Activated naive CD8-positive, alpha-beta T cell treated with anti-CD3 and anti-CD28 coated beads, Interleukin-2, amount 10 ng/mL, durations not matched to agents 7 days and 5 days (primary cell): ENCODE measurements around the gene CBX3. TPM values are rescaled to one million over a fixed set of nuclear protein-coding genes. Genes with fewer than 3 reads are reported as not detected.
A peak's percentile ranks its signal among the peaks of the same experiment; 100 is the strongest.
"Not testable (repeated sequence)": the region's sequence is repeated elsewhere in the genome, so short reads cannot be mapped to it uniquely, and the experiment has no call there.

Experiments used
- ATAC-seq: fragments of 150-1000 bp; cut with Tn5 transposase; one replicate; pipeline ENCODE4 v1.10.0; 2021; ENCODE audit warnings: low read depth, moderate library complexity
- POLR2A ChIA-PET: fragments of 350-600 bp; sonication (Branson Sonifier 250); formaldehyde crosslinking; loops from one replicate; lab custom pipeline; 2021; ENCODE audit warnings: antibody characterized with exemption; lab: Charles Lee
- DNase-seq: peaks from one replicate; pipeline ENCODE4 v3.0.0; 2021
- H3K27ac Mint-ChIP-seq: one replicate; pipeline ENCODE4 v1.8.0; 2022; ENCODE audit warnings: mild to moderate bottlenecking, mixed read lengths
- H3K27me3 Mint-ChIP-seq: one replicate; pipeline ENCODE4 v1.8.0; 2022; ENCODE audit warnings: mild to moderate bottlenecking, moderate library complexity, mixed read lengths
- H3K36me3 Mint-ChIP-seq: one replicate; pipeline ENCODE4 v1.8.0; 2021; ENCODE audit warnings: mild to moderate bottlenecking, mixed read lengths
- H3K4me1 Mint-ChIP-seq: one replicate; pipeline ENCODE4 v1.8.0; 2021; ENCODE audit warnings: mixed read lengths
- H3K4me3 Mint-ChIP-seq: one replicate; pipeline ENCODE4 v1.8.0; 2022; ENCODE audit warnings: mild to moderate bottlenecking, moderate library complexity, mixed read lengths
- H3K9me3 Mint-ChIP-seq: one replicate; pipeline ENCODE4 v1.8.0; 2021; ENCODE audit warnings: mixed read lengths
- total RNA-seq, 2 experiments: library from RNA; stranded (reverse); gene quantifications; one replicate each; pipeline ENCODE4 v1.2.3, GENCODE V29; 2021

The CBX3 gene
- total RNA-seq = 100 to 1,000 TPM; 227 to 235 TPM

DNA sequence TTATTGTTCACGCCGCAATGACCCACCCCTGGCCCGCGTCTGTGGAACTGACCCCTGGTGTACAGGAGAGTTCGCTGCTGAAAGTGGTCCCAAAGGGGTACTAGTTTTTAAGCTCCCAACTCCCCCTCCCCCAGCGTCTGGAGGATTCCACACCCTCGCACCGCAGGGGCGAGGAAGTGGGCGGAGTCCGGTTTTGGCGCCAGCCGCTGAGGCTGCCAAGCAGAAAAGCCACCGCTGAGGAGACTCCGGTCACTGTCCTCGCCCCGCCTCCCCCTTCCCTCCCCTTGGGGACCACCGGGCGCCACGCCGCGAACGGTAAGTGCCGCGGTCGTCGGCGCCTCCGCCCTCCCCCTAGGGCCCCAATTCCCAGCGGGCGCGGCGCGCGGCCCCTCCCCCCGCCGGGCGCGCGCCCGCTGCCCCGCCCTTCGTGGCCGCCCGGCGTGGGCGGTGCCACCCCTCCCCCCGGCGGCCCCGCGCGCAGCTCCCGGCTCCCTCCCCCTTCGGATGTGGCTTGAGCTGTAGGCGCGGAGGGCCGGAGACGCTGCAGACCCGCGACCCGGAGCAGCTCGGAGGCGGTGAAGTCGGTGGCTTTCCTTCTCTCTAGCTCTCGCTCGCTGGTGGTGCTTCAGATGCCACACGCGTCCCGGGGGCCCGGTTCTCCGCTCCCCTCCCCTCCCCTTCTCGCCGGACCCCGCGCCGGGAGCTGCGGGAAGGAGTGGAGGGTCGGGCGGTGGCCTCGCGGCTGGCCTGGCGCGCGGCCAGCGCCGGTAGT, at the start of gene CBX3:
TSS of gene CBX3 (plus strand) at position 499 of the 772 bp plus-strand sequence. CDS start 1,254 bp downstream, outside the sequence.
- Mint-ChIP-seq H3K4me3 (peak within 1 kb of the TSS; percentile 99), H3K27me3 (no peaks in the 10 kb centered on the region), H3K36me3 (peaks cover 60% of the 10 kb centered on the region), H3K4me1 (peaks cover 36% of the 10 kb centered on the region), H3K9me3 (no peaks in the 10 kb centered on the region), H3K27ac (peak within 1 kb of the TSS; percentile 99)
- DNase-seq (peak; percentile 94), ATAC-seq (peak; percentile 55)
- POLR2A ChIA-PET = interaction anchor here (0.6 to 7.2 kb wide), 22 partner anchors 9 to 1539 kb away, joined by 3 to 107 read pairs (median 6); partner anchors contain the start of gene NFE2L3

DNA sequence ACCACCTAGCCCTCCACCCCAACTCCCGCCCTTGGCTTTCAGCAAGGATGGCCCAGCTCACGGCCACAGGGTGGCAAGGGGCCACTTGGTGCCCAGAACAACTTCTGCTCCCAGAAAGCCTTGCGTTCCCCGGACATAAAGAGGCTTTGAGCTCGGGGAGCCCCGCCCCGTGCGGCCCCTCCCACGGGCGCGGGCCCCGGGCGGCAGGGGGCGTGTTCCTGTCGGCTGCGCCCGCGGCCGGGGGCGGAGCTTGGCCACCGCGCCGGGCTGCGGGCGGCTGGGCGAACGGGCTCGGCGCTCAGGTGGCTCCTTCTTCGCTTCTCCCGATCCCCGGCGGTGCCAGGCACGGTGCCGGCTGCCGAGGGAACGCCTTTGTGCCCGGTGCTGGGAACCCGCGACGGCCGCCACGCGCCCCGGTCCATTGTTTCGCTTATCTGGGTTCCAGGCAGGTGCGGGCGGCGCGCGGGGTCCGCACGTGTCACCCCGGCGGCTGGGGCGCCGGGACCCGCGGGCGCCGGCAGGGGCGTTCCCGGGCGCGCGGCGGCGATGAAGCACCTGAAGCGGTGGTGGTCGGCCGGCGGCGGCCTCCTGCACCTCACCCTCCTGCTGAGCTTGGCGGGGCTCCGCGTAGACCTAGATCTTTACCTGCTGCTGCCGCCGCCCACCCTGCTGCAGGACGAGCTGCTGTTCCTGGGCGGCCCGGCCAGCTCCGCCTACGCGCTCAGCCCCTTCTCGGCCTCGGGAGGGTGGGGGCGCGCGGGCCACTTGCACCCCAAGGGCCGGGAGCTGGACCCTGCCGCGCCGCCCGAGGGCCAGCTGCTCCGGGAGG, 49.4 kb upstream of the CBX3 start, which contains the start of gene NFE2L3:
TSS of gene NFE2L3 (plus strand) at position 246 of the 829 bp plus-strand sequence. CDS start at position 547, 301 bp downstream.
- Mint-ChIP-seq H3K4me1 (peaks cover 50% of the 10 kb centered on the region), H3K27ac (peak within 1 kb of the TSS; percentile 93), H3K27me3 (no peaks in the 10 kb centered on the region), H3K9me3 (peaks cover 1% of the 10 kb centered on the region), H3K4me3 (peak within 1 kb of the TSS; percentile 96), H3K36me3 (no peaks in the 10 kb centered on the region)
- ATAC-seq (peak; percentile 70), DNase-seq (peak; percentile 93)
- POLR2A ChIA-PET = interaction anchor here (0.6 to 2.7 kb wide), 21 partner anchors 9 to 257 kb away, joined by 3 to 47 read pairs (median 7); partner anchors contain the start of genes CBX3 and HNRNPA2B1

DNA sequence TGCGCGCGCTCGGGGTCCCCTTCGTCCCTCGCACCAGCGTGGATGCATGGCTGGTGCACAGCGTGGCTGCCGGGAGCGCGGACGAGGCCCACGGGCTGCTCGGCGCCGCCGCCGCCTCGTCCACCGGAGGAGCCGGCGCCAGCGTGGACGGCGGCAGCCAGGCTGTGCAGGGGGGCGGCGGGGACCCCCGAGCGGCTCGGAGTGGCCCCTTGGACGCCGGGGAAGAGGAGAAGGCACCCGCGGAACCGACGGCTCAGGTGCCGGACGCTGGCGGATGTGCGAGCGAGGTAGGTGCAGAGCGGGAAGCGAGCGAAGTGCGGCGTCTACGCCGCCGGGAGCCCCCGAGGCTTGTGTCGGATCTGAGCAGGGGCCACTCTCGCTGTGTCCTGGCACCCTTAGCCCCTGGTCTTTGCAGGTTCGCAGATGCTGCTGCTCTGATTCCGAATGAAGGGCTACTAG, 48.7 kb upstream of the CBX3 start:
- DNase-seq (peak; percentile 72), ATAC-seq (peak; percentile 38)
- peak overlapping the region; percentile 92 for H3K4me3 Mint-ChIP-seq
- POLR2A ChIA-PET = interaction anchor here (1.1 to 2.7 kb wide), 12 partner anchors 8 to 60 kb away, joined by 3 to 47 read pairs (median 9); partner anchors contain the start of genes CBX3 and HNRNPA2B1
- H3K36me3 Mint-ChIP-seq, H3K27me3 Mint-ChIP-seq, H3K9me3 Mint-ChIP-seq: not testable (repeated sequence)
- H3K27ac Mint-ChIP-seq = peak overlapping the region; percentile 89
- H3K4me1 Mint-ChIP-seq = peaks cover 55% of the 10 kb centered on the region

DNA sequence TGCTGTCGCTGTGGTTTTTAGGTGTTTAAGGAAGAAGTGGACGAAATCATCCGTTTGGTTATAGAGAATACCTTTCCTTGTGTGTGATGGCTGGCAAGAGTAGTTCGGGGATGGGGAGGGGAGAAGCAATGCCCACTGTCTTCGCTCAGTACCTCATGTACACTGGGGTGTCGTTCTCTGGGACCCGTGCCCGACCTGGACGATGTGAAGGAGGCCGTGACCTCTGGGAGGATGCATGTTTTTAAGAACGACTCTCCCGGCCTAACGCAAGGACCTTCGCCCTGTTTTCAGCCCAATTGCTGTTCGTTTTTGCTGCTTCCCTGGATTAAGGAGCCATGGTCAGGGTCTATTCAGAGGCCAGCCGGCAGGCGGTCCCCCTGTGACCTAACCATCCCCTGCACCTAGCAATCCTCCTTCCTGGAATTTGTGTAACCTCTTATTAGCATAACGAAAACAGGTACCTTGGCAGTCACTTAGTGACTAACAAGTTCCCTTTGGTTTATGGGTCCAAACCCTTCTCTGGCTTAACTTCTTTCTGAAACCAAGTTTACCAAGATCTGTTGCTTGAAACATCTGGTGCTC, 48.2 kb upstream of the CBX3 start:
- Mint-ChIP-seq H3K4me3 (peak overlapping the region; percentile 92), H3K9me3 (no peaks in the 10 kb centered on the region), H3K27ac (peak overlapping the region; percentile 89), H3K36me3 (no peaks in the 10 kb centered on the region), H3K27me3 (no peaks in the 10 kb centered on the region), H3K4me1 (peaks cover 60% of the 10 kb centered on the region)
- no peak for ATAC-seq
- no peak for DNase-seq
- POLR2A ChIA-PET = interaction anchor here (1.9 to 2.2 kb wide), 2 partner anchors 44 to 55 kb away, joined by 15 to 18 read pairs; no protein-coding TSS in a partner anchor

DNA sequence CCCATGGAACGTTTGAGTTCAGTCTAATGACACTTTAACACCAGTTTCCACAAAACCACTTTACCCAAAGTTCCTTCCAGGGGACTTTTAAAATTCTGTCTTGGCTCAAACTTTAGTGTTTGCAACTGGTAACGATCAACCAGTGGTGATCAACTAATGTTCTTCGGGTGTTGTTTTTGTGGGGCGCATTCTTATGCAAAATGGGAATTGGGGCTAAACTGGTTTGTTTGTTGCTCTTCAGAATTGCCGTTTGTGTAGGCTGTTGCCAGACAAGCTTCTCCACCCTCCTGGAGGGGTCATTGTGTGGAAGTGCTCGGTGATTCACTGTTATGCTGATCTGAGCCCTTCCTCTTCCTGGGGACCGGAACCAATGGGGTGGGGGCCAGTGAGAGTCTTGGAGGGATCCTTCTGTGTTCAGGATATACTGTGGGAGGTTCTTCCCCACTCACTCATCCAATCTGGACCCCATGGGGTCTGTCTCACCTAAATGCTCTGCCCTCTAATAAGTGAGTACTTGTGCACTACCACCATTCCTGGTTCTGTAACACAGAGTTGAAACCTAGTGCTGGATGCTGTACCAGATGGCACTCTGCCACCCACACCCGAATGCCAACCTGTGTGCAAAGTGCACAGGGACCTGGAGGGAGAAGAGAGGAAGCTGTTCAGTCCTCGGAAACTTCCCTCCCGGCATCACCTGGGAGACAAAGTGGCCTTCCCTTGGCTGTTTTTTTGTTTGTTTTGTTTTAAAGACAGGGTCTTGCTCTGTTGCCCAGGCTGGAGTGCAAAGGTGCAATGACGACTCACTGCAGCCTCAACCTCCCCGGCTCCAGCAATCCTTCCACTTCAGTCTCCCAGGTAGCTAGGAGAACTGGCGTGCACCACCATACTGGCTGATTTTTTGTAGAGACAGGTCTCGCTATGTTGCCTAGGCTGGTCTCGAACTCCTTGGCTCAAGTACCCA, 47.4 kb upstream of the CBX3 start:
- Mint-ChIP-seq H3K9me3 (no peaks in the 10 kb centered on the region), H3K36me3 (peaks cover 2% of the 10 kb centered on the region), H3K27ac (peak overlapping the region; percentile 89), H3K27me3 (no peaks in the 10 kb centered on the region), H3K4me1 (peaks cover 65% of the 10 kb centered on the region), H3K4me3 (peak overlapping the region; percentile 92)
- POLR2A ChIA-PET = interaction anchor here (1.2 to 4.4 kb wide), 3 partner anchors 13 to 44 kb away, joined by 7 to 32 read pairs (median 29); partner anchors contain the start of gene HNRNPA2B1
- ATAC-seq (no peak), DNase-seq (no peak)

DNA sequence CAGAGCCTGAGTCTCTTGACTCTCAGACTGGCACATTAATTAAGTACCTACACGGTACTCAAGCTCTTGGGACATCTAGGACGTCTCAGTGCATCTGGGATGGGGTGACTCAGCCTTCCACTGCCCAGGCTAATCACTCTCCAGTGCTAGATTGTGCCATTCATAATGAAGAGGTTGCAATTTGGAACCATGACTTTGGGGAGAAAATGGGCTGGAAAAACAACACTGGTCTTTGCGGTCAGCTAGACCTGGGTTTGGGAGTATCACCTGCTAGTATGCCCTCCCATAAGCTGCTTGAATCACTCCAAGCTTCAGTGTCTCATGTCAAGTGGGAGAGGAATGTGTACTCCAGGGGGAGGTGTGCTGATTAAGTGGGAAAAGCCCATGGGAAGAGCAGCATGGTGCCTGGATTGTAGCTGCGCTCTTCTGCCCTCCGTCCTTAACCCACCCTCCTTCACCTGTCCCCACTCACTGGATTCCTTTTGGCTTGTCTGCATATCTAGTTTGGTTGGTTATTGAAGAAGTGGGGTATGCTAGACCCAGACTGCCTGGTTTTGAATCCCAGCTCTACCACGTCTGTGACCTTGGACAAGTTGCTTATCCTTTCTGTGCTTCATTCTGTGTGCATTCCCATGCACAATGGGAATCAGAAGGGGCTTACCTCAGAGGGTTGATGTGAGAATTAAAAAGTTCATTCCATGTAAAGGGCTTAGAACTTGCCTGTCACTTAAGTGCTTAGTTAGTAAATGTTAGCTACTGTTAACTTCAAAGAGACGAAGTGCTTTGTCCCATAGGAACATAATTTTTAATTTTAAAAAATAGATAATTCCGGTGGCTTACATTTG, 45.8 kb upstream of the CBX3 start:
- Mint-ChIP-seq H3K4me3 (peak overlapping the region; percentile 73), H3K9me3 (no peaks in the 10 kb centered on the region), H3K4me1 (peaks cover 67% of the 10 kb centered on the region), H3K27ac (peak overlapping the region; percentile 84), H3K36me3 (peaks cover 6% of the 10 kb centered on the region), H3K27me3 (no peaks in the 10 kb centered on the region)
- ATAC-seq (no peak), DNase-seq (no peak)
- POLR2A ChIA-PET = interaction anchor here (0.9 to 4.4 kb wide), 6 partner anchors 11 to 46 kb away, joined by 3 to 32 read pairs (median 6); partner anchors contain the start of genes CBX3 and HNRNPA2B1

DNA sequence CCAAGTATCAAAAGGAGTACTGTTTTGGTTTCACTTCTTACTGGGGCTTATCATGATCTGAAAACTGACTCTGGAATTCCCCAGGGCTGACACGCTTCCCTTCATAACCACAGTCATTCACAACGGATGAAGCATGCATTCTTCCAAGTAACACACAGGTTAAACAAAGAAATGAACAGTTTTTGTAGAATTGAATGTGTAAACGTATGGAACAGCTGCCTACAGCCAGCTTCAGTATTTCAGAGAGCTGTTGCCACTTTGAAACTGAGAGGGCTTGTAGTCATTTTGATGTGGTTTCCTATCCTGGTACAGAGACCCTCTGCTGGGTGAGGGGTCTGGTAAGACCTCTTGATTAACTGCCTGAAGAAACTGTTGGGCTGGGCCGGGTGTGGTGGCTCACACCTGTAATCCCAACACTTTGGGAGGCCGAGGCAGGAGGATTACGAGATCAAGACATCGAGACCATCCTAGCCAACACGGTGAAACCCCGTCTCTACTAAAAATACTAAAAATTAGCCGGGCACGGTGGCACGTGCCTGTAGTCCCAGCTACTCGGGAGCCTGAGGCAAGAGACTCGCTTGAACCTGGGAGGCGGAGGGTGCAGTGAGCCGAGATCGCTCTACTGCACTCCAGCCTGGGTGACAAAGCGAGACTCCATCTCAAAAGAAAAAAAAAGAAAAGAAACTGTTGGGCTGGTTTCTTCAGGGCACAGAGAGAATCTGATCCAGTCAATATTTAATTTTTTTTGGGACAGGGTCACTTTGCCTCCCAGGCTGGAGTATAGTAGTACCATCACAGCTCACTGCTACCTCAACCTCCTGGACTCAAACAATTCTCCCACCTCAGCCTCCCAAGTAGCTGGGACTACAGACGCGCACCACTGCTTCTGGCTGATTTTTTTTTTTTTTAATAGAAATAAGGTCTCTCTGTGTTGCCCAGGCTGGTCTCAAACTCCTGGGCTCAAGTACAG, 44.8 kb upstream of the CBX3 start:
- peak overlapping the region; percentile 84 for H3K27ac Mint-ChIP-seq
- POLR2A ChIA-PET = interaction anchor here (0.9 to 4.4 kb wide), 7 partner anchors 10 to 45 kb away, joined by 3 to 32 read pairs (median 4); partner anchors contain the start of genes CBX3 and HNRNPA2B1
- peaks cover 6% of the 10 kb centered on the region for H3K36me3 Mint-ChIP-seq
- peak overlapping the region; percentile 73 for H3K4me3 Mint-ChIP-seq
- H3K27me3 Mint-ChIP-seq = no peaks in the 10 kb centered on the region
- no peak for DNase-seq
- ATAC-seq = no peak
- peaks cover 63% of the 10 kb centered on the region for H3K4me1 Mint-ChIP-seq
- H3K9me3 Mint-ChIP-seq = no peaks in the 10 kb centered on the region

DNA sequence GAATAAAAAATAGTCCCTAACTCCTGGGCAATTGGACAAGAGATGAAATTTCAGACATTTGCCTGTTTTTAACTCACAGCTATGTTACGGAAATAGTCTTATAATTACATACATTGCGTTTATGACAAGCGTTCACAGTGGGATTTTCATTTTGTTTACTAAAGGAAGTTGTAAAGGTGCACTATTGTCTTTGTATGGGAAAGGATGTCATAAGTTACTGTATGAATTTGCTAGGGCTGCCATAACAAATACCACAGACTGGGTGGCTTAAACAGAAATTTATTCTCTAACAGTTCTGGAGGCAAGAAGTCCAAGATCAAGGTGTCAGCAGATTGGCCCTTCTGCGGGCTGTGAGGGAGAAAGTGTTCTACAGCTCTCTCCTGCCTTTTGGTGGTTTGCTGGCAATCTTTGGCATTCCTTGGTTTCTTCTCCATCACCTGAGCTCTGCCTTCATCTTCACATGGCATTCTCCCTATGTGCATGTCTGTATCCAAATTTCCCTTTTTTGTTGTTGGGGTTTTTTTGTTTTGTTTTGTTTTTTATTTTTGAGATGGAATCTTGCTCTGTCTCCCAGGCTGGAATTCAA, 43.9 kb upstream of the CBX3 start:
- peaks cover 6% of the 10 kb centered on the region for H3K36me3 Mint-ChIP-seq
- H3K27ac Mint-ChIP-seq = no peak overlapping the region
- DNase-seq (no peak), ATAC-seq (no peak)
- peaks cover 67% of the 10 kb centered on the region for H3K4me1 Mint-ChIP-seq
- H3K27me3 Mint-ChIP-seq = no peaks in the 10 kb centered on the region
- H3K4me3 Mint-ChIP-seq = no peak overlapping the region
- H3K9me3 Mint-ChIP-seq = no peaks in the 10 kb centered on the region
- POLR2A ChIA-PET = interaction anchor here (1.0 to 4.4 kb wide), 4 partner anchors 10 to 67 kb away, joined by 3 to 29 read pairs (median 4); partner anchors contain the start of genes CBX3 and HNRNPA2B1

DNA sequence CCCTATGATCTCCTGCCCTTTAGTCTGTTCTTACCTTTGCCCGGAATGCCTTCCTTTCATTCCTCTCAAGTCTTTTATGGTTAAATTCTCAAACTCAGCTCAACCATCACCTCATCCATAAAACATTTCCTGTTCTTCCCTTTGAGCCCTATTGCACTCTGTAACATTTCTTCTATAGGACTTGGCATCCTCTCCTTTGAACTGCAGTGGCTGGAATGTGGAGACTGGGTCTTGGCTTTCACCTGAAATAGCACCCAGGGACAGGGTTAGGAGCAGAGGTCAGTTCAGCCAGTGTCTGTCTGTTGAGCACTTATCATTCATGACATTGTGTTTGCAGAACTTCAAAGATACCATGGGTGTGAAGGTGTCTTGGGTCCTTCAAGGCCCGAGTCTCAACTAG, 42.3 kb upstream of the CBX3 start:
- H3K27ac Mint-ChIP-seq = no peak overlapping the region
- H3K4me1 Mint-ChIP-seq = peaks cover 58% of the 10 kb centered on the region
- ATAC-seq (no peak), DNase-seq (no peak)
- POLR2A ChIA-PET = interaction anchor here (1.2 kb wide), 1 partner anchor 29 kb away, joined by 3 read pairs; no protein-coding TSS in a partner anchor
- H3K9me3 Mint-ChIP-seq = no peaks in the 10 kb centered on the region
- peaks cover 14% of the 10 kb centered on the region for H3K36me3 Mint-ChIP-seq
- no peaks in the 10 kb centered on the region for H3K27me3 Mint-ChIP-seq
- H3K4me3 Mint-ChIP-seq = no peak overlapping the region

DNA sequence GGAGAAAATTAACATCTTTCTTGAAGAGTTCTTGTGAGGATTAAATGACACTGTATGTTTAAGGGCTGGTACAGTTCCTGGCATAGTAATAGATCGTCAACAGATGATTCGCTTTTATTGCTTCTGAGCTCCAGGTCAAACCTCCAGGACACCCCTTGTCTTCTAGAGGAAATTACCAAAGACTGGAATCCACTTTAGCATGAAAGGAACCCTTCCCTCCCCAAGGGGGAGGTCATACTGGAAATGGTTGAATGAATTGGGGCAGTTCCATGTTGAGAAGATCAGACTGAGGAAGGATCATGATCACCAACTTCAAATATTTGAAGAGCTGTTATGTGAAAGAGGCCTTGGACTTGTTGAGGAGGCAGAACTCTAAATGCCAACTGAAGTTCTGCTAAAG, 40.6 kb upstream of the CBX3 start:
- POLR2A ChIA-PET = interaction anchor here (0.6 to 1.6 kb wide), 4 partner anchors 9 to 262 kb away, joined by 5 to 8 read pairs (median 6); partner anchors contain the start of gene NFE2L3
- peaks cover 14% of the 10 kb centered on the region for H3K36me3 Mint-ChIP-seq
- no peak overlapping the region for H3K27ac Mint-ChIP-seq
- DNase-seq = no peak
- H3K4me3 Mint-ChIP-seq = no peak overlapping the region
- no peak for ATAC-seq
- no peaks in the 10 kb centered on the region for H3K27me3 Mint-ChIP-seq
- H3K4me1 Mint-ChIP-seq = peaks cover 43% of the 10 kb centered on the region
- no peaks in the 10 kb centered on the region for H3K9me3 Mint-ChIP-seq
